Measurements from ENCODE around the gene SMYD3. TPM values are rescaled to one million over a fixed set of nuclear protein-coding genes. Genes with fewer than 3 reads are reported as not detected.

Gene SMYD3
- total and polyA plus RNA-seq, 2 of the 13 experiments (the other 11 are each of a cell fraction or from before 2014, with no cell fraction given), result 27.7 to 35.8 TPM

GRCh38 chr1:246434335-246434734 lies 72.7 kb downstream of the SMYD3 start:
- CTCF ChIA-PET (ENCODE audit: low intra/inter-chr PET ratio, low total read pairs), result no interaction called here
- Histone ChIP-seq H3K4me1 (ENCODE audit: insufficient read depth, low read length) (no peaks in the 10 kb centered on the region), H4K20me1 (ENCODE audit: insufficient read depth, low read length) (no peaks in the 10 kb centered on the region), H2AFZ (ENCODE audit: low read length) (no peak overlapping the region), H3K27ac (ENCODE audit: extremely low read length, insufficient read depth, low read length) (no peak overlapping the region), H3K9ac (ENCODE audit: insufficient read depth, low read depth, low read length) (no peak overlapping the region), H3K4me3 (replicated peaks in 1 of 3; ENCODE audit: insufficient read depth in 1 of 3, low read depth in 2 of 3, low read length in 3 of 3) (no peak overlapping the region), H3K36me3 (replicated peaks in 1 of 2; ENCODE audit: control insufficient read depth in 1 of 2, insufficient read depth in 2 of 2, low read length in 2 of 2) (no peaks in the 10 kb centered on the region), H3K27me3 (ENCODE audit: control insufficient read depth in 1 of 2, insufficient read depth in 2 of 2, low read length in 2 of 2) (no peaks in the 10 kb centered on the region), H3K79me2 (ENCODE audit: insufficient read depth, low read length) (no peaks in the 10 kb centered on the region), H3K4me2 (ENCODE audit: low read depth, low read length) (no peak overlapping the region), H3K9me3 (ENCODE audit: low read length) (no peaks in the 10 kb centered on the region)
- in situ Hi-C loops (cut with HindIII; ENCODE audit: extremely low pct_ligation_motif_present, low pct_unique_long_range_greater_than_20kb), result no loop called here
- FAIRE-seq (no peak), DNase-seq (ENCODE audit: low spot score) (no peak), ATAC-seq (no peak)
- no TSS peak for BruUV-seq (replicated peaks)
- WGBS (ENCODE audit: low lambda C conversion rate), result 97% methylated on average over 5 of the region's 5 CpGs
- TF ChIP-seq KLF11 (CRISPR knock-in tag; IDR thresholded peaks at IDR 0.05), result no peak
- no peak for TF ChIP-seq ZNF18 (CRISPR knock-in tag; IDR thresholded peaks at IDR 0.05; ENCODE audit: insufficient replicate concordance)
- no peak for TF ChIP-seq NCOR1 (IDR thresholded peaks at IDR 0.05; ENCODE audit: borderline replicate concordance, low read length)
- TF ChIP-seq MXD4 (CRISPR knock-in tag; IDR thresholded peaks at IDR 0.05), result no peak
- TF ChIP-seq ZNF800 (CRISPR knock-in tag; IDR thresholded peaks at IDR 0.05), result no peak
- TF ChIP-seq ZNF260 (CRISPR knock-in tag; IDR thresholded peaks at IDR 0.05; ENCODE audit: borderline replicate concordance, low read depth), result no peak
- TF ChIP-seq THAP9 (CRISPR knock-in tag; IDR thresholded peaks at IDR 0.05; ENCODE audit: borderline replicate concordance), result no peak
- no peak for TF ChIP-seq PRDM10 (CRISPR knock-in tag; IDR thresholded peaks at IDR 0.05; ENCODE audit: low read depth)
- TF ChIP-seq KLF16 (CRISPR knock-in tag; IDR thresholded peaks at IDR 0.05), result no peak
- no peak for TF ChIP-seq ZMAT3 (CRISPR knock-in tag; conservative IDR thresholded peaks at IDR 0.05)
- TF ChIP-seq ZNF224 (CRISPR knock-in tag; IDR thresholded peaks at IDR 0.05), result no peak
- POLR2A ChIA-PET, result no interaction called here
- intact Hi-C loops (cut with micrococcal nuclease; ENCODE audit: unreplicated experiment), result no loop called here
